T-helper 2 cell treated with Interferon-gamma antibody and Interleukin-4, amounts not matched to agents 5 μg/mL and 100 μg/mL, for 36 hours (primary cell): ENCODE results near the gene PTRHD1.

Experiments
- DNase-seq: peaks from one replicate; pipeline ENCODE4 v3.0.0; 2021; ENCODE audit warnings: low spot score
- H3K27ac Mint-ChIP-seq: one replicate; pipeline ENCODE4 v1.8.0; 2021; ENCODE audit warnings: mild to moderate bottlenecking, mixed read lengths
- H3K27me3 Mint-ChIP-seq: one replicate; pipeline ENCODE4 v1.8.0; 2021; ENCODE audit warnings: low read depth, mixed read lengths
- H3K36me3 Mint-ChIP-seq: one replicate; pipeline ENCODE4 v1.8.0; 2021; ENCODE audit warnings: low read depth, mixed read lengths
- H3K4me1 Mint-ChIP-seq: one replicate; pipeline ENCODE4 v1.8.0; 2021; ENCODE audit warnings: low read depth, mixed read lengths
- H3K4me3 Mint-ChIP-seq: one replicate; pipeline ENCODE4 v1.8.0; 2022; ENCODE audit warnings: mild to moderate bottlenecking, moderate library complexity, mixed read lengths
- H3K9me3 Mint-ChIP-seq: one replicate; pipeline ENCODE4 v1.8.0; 2021; ENCODE audit warnings: mixed read lengths

The PTRHD1 gene

DNA sequence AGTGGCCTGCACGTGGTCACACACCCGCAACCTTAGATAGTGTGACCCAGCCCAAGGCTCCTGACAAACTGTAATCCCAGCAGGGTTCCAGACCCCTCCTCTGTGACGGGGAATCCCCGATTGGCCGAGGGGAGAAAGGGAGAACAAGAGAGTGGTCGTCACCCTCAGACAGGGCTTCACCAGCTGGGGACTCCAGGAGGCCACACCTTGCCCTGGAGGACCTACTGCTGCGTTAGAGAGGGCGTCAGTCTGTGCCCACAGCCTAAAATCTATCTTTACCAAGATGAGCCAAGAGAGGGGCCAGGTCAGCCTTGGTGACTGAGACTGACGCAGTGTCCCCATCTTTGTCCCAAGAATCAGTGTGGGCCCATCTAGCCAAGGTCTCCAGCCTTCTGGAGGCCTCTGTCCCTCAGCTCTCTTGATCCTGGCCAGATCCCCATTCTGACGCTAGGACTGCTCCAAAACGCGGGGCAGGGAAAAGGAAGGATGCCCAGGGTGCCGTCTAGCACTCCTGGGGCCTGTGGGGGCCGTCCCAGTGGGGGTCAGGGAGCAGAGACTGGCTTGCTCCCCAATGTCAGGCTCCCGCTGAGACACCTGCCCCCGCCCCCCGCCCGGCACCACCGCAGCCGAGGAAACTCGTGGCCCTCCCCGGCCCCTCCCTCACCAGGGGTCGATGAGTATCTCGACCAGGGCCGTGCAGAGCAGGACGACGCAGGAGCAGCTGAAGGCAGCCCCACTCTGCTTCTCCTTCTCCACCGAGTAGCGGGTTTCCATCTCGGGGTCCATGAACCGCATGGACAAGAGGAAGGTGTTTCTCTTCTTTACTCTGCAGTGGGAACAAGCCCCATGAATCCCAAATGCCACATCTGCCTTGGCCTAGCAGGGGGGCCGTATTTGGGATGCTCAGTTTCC is 40.9 kb upstream of the PTRHD1 start:
- H3K36me3 Mint-ChIP-seq = peaks cover 9% of the 10 kb centered on the region
- no peaks in the 10 kb centered on the region for H3K4me1 Mint-ChIP-seq
- no peak for DNase-seq
- H3K4me3 Mint-ChIP-seq = no peak overlapping the region
- H3K27me3 Mint-ChIP-seq = no peaks in the 10 kb centered on the region
- H3K27ac Mint-ChIP-seq = no peak overlapping the region
- no peaks in the 10 kb centered on the region for H3K9me3 Mint-ChIP-seq

DNA sequence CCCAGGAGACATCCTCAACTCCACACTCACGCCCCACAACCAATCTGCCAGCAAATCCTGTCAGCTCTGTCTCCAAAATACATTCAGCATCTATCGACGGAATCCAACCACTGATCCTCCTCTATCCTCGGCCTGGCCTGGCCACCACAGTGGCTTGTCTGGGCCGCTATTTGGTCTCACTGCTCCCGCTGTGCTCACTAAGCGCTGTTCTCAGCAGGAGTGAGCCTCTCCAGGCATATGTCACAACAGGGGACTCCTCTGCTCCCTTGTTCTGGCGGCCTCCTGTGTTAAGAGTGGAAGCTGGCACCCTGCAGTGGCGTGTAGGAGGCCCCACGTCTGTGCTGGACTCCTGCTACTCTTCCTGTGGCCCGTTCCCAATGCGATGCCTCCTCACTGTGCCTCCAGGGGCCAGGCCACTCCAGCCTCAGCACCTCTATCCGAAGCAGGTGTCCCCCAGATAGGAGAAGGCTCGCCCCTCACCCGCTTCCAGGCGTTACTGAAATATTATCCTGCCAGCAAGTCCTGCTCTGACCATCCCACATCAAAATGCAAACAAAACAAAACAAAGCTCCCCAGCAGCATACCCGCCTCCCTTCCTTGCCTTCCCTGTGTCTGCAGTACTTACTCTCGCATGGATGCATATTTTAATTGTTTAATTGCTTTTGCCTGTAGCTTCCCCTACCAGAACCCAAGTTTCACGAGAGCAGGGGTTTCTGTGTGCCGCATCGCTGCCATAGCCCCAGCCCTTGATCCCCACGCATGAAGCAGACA is 39.9 kb upstream of the PTRHD1 start:
- no peaks in the 10 kb centered on the region for H3K4me1 Mint-ChIP-seq
- peaks cover 9% of the 10 kb centered on the region for H3K36me3 Mint-ChIP-seq
- H3K27me3 Mint-ChIP-seq = no peaks in the 10 kb centered on the region
- no peak overlapping the region for H3K27ac Mint-ChIP-seq
- no peaks in the 10 kb centered on the region for H3K9me3 Mint-ChIP-seq
- no peak for DNase-seq
- no peak overlapping the region for H3K4me3 Mint-ChIP-seq

DNA sequence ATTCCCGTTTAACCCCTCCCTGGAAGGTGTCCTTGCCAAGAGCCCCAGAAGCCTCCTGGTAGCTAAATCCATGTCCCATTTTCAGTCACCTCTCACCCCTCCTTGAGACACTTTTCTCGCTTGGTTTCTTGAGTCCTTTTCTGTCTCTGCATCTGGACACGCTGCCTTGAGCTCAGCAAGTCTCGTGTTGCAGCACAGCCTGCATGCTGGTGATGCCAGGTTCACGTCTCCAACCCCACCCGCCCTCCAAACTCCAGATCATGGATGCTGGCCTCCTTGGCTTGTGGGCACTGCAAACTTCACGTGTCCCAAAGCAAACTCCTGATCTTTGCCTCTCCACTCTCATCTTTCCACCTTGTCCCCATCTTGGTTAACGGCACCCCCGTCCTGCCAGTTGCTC is 39.3 kb upstream of the PTRHD1 start:
- Mint-ChIP-seq H3K27me3 (no peaks in the 10 kb centered on the region), H3K4me3 (no peak overlapping the region), H3K27ac (peak overlapping the region; percentile 38), H3K4me1 (no peaks in the 10 kb centered on the region), H3K9me3 (no peaks in the 10 kb centered on the region), H3K36me3 (peaks cover 11% of the 10 kb centered on the region)
- no peak for DNase-seq

DNA sequence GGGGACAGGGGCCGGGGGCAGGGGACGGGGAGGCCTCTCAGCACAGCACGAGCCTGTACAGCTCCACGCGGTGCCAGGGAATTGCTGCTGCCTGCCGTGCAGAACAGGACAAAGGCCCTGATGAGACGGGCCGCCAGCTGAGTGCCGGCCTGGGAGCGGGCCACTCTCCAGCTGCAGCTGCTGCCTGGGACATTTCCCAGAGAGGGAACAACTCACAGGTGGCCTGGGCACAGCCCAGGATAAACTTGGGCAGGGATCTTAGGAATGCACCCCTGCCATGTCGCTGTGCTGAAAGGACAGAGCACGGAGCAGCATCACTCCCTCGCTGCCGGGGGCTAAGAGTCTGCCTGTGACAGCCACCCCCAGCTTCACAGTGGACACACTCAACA is 38.9 kb upstream of the PTRHD1 start:
- peak overlapping the region; percentile 38 for H3K27ac Mint-ChIP-seq

DNA sequence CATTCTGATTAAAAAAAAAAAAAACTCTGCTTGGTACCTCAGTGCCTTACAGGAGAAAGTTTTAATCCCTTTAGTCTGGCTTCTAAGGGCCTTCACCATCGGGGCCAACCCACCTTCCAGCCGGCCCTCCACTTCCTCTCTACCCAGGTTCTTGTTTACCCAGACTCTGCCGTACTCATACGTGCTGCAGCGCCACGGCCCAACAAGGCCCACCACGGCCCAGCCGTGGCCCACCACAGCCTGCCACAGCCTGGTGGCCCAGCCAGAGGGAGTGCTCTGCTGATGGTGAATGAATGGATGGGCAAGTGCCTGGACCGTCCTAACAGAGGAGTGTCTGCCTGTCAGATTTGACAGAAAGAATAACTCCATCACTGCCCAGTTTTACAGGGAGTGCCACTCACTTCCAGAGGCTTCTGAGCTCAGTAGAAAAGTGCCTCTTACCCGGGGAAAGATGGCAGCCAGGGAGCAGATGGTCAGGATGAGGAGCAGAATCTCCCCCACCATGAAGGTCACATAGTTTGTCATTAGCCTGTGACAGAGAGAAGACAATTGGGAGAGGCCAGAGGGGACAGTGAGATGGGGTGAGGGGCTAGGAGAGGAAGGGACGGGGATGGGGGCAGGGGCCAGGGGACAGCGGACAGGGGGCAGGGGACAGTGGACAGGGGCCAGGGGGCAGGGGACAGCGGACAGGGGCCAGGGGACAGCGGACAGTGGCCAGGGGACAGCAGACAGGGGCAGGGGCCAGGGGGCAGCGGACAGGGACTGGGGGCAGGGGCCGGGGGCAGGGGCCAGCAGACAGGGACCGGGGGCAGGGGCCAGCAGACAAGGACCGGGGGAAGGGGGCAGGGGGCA is 38.3 kb upstream of the PTRHD1 start:
- H3K4me3 Mint-ChIP-seq = no peak overlapping the region
- no peaks in the 10 kb centered on the region for H3K9me3 Mint-ChIP-seq
- peak overlapping the region; percentile 26 for H3K27ac Mint-ChIP-seq
- peaks cover 8% of the 10 kb centered on the region for H3K4me1 Mint-ChIP-seq
- no peak for DNase-seq
- no peaks in the 10 kb centered on the region for H3K27me3 Mint-ChIP-seq
- peaks cover 12% of the 10 kb centered on the region for H3K36me3 Mint-ChIP-seq

More for the DNA sequence above, 38.9 kb upstream of the PTRHD1 start:
- H3K36me3 Mint-ChIP-seq = peaks cover 11% of the 10 kb centered on the region
- no peaks in the 10 kb centered on the region for H3K27me3 Mint-ChIP-seq
- no peaks in the 10 kb centered on the region for H3K9me3 Mint-ChIP-seq
- no peak overlapping the region for H3K4me3 Mint-ChIP-seq
- peaks cover 3% of the 10 kb centered on the region for H3K4me1 Mint-ChIP-seq
- no peak for DNase-seq

DNA sequence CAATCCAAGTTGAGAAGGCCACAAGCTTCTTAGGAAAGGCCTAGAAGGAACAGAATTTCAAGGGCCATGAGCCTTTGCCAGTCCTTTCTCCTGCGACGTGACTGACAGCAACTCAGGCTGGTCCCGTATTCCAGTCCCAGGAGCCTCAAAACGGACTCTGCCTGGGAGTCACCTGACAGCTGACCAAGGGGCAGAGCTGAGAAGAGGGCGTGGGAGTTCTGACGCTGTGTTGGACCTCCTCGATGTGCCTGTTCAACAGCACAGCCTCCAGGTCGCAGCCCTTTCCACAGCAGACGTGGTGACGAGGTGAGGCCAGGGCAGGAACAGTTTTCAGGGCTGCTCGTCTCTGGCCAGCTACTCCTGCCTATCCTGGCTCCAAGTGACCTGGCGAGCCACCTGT is 37.6 kb upstream of the PTRHD1 start:
- Mint-ChIP-seq H3K27me3 (no peaks in the 10 kb centered on the region), H3K27ac (no peak overlapping the region), H3K4me3 (no peak overlapping the region), H3K36me3 (peaks cover 13% of the 10 kb centered on the region), H3K9me3 (no peaks in the 10 kb centered on the region), H3K4me1 (peaks cover 14% of the 10 kb centered on the region)
- no peak for DNase-seq

DNA sequence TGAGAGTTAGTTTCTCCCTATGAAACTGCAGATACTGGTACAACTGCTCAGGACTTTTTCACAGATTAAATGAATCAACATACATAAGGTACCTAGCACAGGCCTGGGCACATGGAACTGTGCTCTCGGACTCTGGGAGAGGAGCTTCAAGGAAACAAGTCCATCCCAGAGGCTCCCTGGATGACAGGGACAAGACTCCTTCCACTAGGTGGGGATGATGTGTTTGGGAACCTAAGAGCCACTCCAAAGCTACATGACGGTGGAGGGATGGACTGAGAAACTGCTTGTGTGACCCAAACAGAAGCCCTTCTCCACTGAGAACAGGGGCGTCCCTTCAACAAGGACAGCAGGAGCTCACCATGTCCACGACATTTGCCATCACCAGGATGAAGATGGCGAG is 37.2 kb upstream of the PTRHD1 start:
- peaks cover 17% of the 10 kb centered on the region for H3K4me1 Mint-ChIP-seq
- no peaks in the 10 kb centered on the region for H3K27me3 Mint-ChIP-seq
- no peaks in the 10 kb centered on the region for H3K9me3 Mint-ChIP-seq
- H3K4me3 Mint-ChIP-seq = no peak overlapping the region
- DNase-seq = no peak
- H3K36me3 Mint-ChIP-seq = peaks cover 17% of the 10 kb centered on the region
- no peak overlapping the region for H3K27ac Mint-ChIP-seq

DNA sequence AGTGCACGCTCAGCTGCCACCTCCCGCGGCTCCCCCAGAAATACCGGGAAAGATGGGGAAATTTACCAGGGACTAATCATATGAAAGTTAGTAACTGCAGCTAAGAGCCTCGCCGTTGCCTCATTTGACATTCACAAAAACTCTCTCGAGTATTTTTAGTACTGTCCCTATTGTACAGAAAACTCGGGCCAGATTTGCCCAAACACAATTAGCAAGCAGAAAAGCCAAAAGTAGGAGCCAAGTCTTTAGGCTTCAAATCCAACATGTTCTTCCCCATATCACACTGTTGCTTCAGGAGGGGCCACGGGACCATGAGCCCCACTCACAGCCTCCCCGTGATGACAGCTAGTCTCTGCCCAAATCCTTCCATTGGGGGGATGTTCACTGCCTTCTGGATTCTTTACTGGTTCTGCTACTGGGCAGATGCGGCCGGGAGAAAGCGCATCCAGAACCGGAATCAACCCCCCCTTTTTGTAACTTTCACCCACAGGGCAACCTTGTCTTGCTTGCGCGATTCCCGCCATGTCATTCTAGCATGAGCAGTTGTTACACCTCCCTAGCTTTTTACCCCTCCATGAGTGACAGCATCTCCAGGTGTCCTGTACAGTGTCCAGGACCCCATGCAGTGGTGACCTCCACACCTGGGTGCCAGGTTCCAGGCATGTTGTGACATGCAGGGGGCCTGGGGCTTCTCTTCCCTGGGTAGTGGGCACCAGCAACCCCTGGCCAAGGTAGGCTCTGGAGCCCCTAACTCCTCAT is 35.2 kb upstream of the PTRHD1 start:
- no peaks in the 10 kb centered on the region for H3K27me3 Mint-ChIP-seq
- H3K4me1 Mint-ChIP-seq = peaks cover 17% of the 10 kb centered on the region
- peaks cover 19% of the 10 kb centered on the region for H3K36me3 Mint-ChIP-seq
- H3K9me3 Mint-ChIP-seq = no peaks in the 10 kb centered on the region
- H3K4me3 Mint-ChIP-seq = no peak overlapping the region
- no peak overlapping the region for H3K27ac Mint-ChIP-seq
- DNase-seq = no peak

DNA sequence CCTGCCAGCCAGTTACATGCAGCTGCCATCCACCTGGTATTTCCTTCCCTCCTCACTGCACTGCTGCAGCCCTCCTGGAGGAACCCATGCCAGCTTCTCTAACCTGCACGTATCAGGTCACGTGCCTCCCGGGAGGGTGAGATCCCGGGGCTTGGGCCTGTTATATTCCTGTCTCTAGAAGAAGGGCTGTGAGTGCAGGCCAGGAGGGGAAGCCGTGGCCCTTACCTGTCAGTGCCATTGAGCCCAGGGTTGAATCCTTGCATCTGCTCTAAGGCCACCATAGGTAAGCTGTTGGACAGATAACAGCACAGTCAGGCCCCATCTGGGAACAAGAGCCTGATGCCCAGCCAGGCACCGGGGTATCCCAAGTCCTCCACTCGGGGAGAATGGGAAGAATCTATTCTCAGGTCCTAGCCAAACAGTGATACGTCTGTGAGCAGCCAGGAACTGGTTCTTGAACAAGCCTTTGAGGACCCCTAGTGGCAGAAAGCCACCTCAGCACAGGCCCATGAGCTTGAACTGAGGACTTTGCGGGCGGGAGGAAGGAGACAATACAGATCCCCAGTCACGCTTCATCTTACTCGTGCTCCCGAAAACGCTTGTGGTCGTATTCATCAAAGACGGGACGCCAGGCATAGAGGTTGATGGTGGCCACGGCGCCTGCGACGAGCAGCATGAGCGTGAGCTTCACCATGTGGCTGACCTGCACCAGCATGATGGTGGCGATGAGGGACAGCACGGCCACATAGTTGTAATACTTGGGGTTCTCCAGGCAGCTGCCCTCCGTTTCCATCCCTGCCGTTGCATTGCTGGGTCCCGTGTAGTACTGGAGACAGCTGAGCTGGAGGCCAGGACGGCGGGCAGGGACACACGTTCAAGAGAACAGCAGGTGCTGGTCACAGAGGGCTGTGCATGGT is 34.4 kb upstream of the PTRHD1 start:
- H3K27ac Mint-ChIP-seq = peak overlapping the region; percentile 44
- peaks cover 27% of the 10 kb centered on the region for H3K36me3 Mint-ChIP-seq
- no peaks in the 10 kb centered on the region for H3K27me3 Mint-ChIP-seq
- DNase-seq = peak; percentile 59
- peaks cover 17% of the 10 kb centered on the region for H3K4me1 Mint-ChIP-seq
- H3K9me3 Mint-ChIP-seq = no peaks in the 10 kb centered on the region
- H3K4me3 Mint-ChIP-seq = no peak overlapping the region

DNA sequence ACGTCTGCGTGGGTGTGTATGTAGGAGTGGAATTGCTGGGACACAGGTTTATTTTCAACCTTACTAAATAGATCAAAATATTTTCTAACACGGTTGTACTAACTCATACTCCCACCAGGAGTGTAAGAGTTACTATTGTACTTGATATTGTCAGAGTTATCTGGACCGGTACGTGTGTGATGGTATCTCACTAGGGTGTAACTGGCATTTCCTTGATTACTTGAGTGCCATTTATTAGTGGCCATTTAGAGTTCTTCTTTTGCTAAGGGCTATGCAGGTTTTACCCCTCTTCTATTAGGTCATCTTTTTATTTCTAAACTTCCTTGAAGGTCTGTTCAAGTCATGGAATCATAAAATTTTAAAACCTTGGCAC is 33.6 kb upstream of the PTRHD1 start:
- peak overlapping the region; percentile 86 for H3K27ac Mint-ChIP-seq
- no peak for DNase-seq
- H3K27me3 Mint-ChIP-seq = no peaks in the 10 kb centered on the region
- H3K9me3 Mint-ChIP-seq = no peaks in the 10 kb centered on the region
- no peak overlapping the region for H3K4me3 Mint-ChIP-seq
- peaks cover 34% of the 10 kb centered on the region for H3K36me3 Mint-ChIP-seq
- H3K4me1 Mint-ChIP-seq = peaks cover 17% of the 10 kb centered on the region

DNA sequence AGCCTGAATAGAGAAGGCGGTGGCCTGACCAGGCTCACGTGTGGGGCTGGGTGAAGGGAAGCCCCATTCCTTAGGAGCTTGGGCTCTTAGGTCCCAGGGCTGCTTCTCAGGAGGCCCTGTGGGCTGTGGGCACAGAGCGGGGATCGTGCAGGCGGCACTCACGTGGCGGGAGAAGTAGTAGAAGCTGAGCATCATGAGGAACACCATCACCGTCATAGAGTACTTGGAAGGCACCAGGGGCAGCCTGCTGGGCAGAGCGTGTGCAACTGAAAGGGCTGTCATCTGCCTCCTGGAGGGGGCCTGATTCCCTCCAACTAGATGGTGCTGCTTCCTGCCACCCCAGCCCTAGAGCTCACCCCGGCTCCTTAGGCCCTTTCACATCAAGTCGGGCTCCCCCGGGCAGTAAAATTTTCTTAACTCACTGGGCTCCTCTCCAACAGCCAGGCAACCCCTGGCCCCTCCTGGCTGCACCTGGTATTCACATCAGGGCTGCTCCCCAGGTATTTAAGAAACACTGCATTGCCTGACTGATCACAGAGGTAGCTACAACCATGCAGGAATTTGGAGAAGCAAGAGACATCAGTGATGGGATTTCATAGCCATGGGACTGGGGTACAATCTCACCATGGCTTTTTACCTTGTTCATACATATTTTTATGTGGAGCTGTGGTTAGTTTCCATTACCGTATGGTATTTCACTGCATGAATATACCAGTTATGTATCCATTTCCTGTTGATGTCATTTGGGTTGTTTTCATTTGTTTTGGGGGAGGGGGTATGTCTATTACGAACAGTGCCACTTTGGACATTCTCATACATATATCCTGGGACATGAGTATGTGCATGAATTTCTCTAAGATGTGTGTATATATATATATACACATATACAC is 32.9 kb upstream of the PTRHD1 start:
- peaks cover 17% of the 10 kb centered on the region for H3K4me1 Mint-ChIP-seq
- H3K4me3 Mint-ChIP-seq = no peak overlapping the region
- H3K9me3 Mint-ChIP-seq = no peaks in the 10 kb centered on the region
- H3K36me3 Mint-ChIP-seq = peaks cover 40% of the 10 kb centered on the region
- H3K27ac Mint-ChIP-seq = peak overlapping the region; percentile 86
- no peak for DNase-seq
- no peaks in the 10 kb centered on the region for H3K27me3 Mint-ChIP-seq
